Skeletal muscle cell (primary cell): ENCODE measurements around the gene U2AF1.
"Not testable (repeated sequence)": the region's sequence is repeated elsewhere in the genome, so short reads cannot be mapped to it uniquely, and the experiment has no call there.

Source experiments
- DNase-seq: peaks from one replicate; pipeline ENCODE4 v3.0.0-alpha.2; 2010; ENCODE audit warnings: low read depth
- H3K4me3 ChIP-seq: 2 replicates; pipeline ENCODE4 v1.5.1; 2011; ENCODE audit warnings: low read depth, mild to moderate bottlenecking, control low read depth, low read length, moderate library complexity

The U2AF1 gene, protein sequence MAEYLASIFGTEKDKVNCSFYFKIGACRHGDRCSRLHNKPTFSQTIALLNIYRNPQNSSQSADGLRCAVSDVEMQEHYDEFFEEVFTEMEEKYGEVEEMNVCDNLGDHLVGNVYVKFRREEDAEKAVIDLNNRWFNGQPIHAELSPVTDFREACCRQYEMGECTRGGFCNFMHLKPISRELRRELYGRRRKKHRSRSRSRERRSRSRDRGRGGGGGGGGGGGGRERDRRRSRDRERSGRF

DNA sequence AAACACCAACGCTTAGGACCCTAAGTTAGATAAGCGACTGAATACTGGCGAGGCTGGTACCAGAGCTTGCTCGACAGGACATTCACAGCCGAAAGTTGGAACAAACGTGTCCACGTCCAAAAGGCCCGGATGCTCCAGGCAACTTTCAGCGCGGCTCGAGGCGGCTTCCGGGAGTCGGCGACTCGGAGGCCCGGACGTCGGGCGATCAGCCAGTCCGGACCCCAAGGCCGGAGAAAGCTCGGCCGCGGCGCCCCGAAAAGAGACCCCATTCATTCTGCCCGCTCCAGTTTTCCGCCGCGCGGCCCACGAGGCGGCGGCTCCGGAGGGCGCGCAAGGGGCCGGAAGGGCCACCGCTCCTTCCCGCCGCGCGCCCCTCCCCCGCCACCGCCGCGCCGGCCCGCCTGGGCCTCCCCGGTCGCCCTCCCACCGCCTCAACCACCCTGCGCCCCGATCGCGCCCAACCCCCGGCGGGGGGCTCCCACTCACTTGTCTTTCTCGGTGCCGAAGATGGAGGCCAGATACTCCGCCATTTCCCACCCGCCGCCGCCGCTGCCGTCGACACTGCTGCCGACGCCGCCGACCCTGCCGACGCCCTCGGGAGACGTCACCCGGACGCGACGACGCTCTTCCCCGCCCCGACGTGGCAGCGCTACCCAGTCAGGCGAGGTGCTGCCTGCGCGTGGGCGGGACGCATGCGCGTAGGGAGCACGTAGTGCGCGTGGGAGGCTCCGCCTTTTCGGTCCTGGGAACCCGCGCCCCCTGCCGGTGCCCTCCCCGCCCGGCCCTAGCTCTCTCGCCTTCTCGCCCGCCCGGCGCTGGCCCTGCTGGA is at the start of gene U2AF1:
Gene U2AF1 (minus strand): TSS at position 606 of the 829 bp plus-strand sequence. CDS start 76 bp downstream, at position 530.
- DNase-seq, result not testable (repeated sequence)
- H3K4me3 ChIP-seq, result peak within 1 kb of the TSS; percentile 44

DNA sequence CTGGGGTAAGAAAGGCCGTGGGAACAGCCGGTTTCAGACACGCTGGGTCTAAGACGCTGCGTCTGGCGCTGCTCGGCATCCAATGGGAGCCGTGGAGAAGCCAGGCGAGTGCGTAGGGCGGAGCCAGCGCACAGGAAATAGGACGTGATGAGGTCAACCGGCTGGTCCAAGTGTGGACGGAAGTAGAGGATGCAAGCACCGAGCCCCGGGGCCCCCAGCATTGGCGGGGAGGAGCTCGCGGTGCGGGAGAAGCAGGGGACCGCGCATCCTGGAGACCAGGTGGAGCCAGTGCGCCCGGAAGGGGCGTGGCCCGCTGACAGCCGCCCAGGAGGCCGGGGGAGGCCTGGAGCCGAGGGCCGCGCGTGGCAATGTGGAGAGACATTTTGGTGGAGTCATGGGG is 46.2 kb upstream of the U2AF1 start:
- DNase-seq, H3K4me3 ChIP-seq: not testable (repeated sequence)

DNA sequence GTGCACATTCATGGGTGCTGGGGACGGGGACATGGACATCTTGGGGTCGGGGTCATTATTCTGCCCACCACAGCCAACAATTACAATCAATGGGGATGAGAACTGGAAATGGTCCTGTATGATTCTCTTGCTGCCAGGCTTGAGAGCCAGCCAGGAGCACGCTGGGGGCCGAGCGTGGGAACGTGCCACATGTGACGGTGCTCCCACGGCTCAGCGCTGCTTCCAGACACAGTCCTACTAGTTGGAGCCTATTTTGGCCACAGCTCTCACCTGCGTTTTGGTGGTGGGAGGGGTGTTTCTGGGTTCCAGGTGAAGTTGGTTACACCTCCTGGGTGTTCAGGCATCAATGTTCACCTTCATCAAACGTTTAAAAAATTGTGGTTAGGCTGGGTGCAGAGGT is 42.0 kb upstream of the U2AF1 start:
- not testable (repeated sequence) for H3K4me3 ChIP-seq, DNase-seq

DNA sequence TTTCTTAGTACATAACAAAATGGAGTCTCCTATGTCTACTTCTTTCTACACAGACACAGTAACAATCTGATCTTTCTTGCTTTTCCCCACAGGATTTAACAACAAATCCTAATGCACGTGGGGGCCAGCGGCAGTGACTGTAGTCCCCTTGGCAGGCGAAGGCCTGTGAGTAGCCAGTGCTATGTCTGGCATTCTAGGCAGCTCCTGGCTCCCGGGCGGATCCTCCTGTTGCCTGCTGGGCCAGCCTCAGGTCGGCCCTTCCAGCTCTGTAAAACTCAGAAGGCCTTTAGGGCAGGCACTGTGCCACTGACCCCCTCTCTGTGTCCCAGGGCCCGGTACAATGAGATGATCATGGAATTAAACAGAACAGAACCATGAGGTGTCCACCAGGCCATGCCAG is 40.6 kb upstream of the U2AF1 start:
- not testable (repeated sequence) for H3K4me3 ChIP-seq, DNase-seq

GRCh38 chr21:43146637-43147036 is 39.3 kb upstream of the U2AF1 start:
- not testable (repeated sequence) for H3K4me3 ChIP-seq, DNase-seq

DNA sequence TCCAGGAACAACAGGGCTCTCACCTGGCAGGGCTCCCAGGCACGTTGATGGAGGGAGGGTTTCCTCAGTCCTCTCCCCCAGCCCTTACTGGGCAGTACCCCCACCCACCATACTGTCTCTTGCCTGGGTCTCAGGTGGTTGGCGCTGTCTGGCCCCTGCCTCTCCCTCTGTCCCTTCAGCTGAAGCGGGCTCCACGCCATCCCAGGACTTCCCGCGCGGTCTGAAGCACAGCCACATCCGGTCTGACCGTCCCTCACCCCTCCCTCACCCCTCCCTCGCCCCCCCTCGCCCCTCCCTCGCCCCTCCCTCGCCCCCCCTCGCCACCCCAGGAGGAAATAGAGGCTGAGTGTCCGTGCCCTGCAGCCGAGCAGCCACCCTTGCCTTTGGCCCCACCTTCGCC is 34.0 kb upstream of the U2AF1 start:
- DNase-seq, H3K4me3 ChIP-seq: not testable (repeated sequence)

- H3K4me3 ChIP-seq, DNase-seq: not testable (repeated sequence)
These were observed 31.6 kb upstream of the U2AF1 start for GRCh38 chr21:43138944-43139343.

DNA sequence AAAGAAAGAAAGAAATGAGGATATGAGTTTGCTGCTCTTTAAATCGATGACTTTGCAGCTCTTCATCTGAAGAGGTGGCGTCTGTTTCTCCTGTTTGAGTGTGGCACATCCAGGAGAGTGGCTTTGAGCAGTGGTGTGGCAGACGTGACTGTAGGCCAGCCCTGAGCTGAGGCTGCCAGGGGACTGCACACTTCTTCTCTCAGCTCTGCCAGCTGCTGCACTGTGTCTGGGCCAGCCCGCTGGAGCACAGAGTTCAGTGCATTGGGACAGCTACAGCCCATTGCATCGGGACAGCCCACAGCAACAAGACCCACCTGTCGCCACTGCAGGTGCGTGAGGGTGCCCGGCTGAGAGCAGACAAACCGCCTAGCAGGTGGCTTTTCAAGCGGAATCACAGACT is 27.1 kb upstream of the U2AF1 start:
- DNase-seq, H3K4me3 ChIP-seq: not testable (repeated sequence)

DNA sequence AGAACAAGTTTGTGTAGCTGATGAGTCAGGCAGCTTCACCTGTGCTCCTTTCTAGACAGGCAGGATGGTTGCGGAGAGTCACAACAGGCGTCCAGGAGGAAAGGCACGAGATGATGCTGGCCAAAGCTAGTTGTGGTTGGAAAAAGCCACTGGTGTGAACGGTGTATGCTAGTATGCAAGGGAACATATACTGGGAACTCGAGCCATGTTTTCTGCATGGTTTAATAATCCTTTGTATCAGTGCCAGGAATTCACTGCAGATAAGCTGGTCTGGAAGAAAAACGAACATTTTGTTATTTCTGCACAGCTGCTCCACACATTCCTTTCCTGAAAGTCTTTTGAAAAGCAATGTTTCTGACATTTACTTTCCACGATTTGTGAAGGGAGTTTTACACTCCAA is 22.7 kb upstream of the U2AF1 start:
- DNase-seq, H3K4me3 ChIP-seq: not testable (repeated sequence)

GRCh38 chr21:43115956-43116355 is 8.6 kb upstream of the U2AF1 start:
- not testable (repeated sequence) for H3K4me3 ChIP-seq, DNase-seq

GRCh38 chr21:43114483-43114882 is 7.1 kb upstream of the U2AF1 start:
- not testable (repeated sequence) for H3K4me3 ChIP-seq, DNase-seq

- DNase-seq, H3K4me3 ChIP-seq: not testable (repeated sequence)
These were observed 1.6 kb upstream of the U2AF1 start for GRCh38 chr21:43109006-43109405.

GRCh38 chr21:43108177-43108576 is 807 bp upstream of the U2AF1 start:
- not testable (repeated sequence) for H3K4me3 ChIP-seq, DNase-seq

- H3K4me3 ChIP-seq, DNase-seq: not testable (repeated sequence)
These were observed 396 bp upstream of the U2AF1 start for GRCh38 chr21:43107794-43108137.

- not testable (repeated sequence) for DNase-seq, H3K4me3 ChIP-seq
These were observed 2.7 kb downstream of the U2AF1 start for GRCh38 chr21:43104642-43105041.

DNA sequence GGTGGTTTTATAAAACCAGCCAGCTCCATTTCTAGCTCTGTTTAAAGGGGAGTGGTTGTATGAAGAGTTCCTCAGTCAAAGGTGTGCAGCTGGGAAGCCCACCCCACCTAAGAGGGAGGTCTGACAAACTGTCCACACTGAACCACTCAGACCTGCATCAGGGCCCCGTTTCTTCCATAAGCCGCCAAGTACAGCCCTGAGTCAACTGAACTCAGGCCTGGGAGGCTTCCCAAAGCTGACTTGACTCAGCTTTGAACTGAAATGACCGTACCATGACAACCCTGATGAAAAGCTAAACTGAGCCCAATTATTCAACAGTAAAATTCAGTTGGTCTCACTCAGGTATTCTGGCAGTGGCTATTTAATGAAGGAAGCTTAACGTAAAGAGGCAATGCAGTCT is 5.1 kb downstream of the U2AF1 start:
- DNase-seq, result not testable (repeated sequence)

GRCh38 chr21:43101676-43102075 is 5.7 kb downstream of the U2AF1 start:
- DNase-seq, H3K4me3 ChIP-seq: not testable (repeated sequence)

More for the DNA sequence above, 5.1 kb downstream of the U2AF1 start:
- H3K4me3 ChIP-seq, result not testable (repeated sequence)

DNA sequence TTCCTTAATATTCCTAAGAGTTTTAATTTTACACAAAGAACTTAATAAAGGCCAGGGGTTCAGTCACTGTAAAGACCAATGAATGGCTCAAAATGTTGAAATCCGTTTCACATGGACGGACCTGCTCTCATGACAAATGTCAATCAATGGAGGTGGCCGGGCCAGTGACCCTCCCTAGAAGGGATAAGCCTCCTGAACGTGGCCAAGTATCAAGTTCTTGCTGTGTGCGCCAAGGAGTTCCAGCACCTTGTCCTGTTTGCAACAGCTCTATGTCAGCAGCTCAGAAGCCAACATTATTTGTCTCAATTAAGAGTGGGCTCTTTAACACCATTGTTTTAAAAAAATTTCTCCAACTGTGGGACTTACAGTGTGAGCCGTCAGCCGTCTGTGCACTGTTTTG is 6.4 kb downstream of the U2AF1 start:
- not testable (repeated sequence) for H3K4me3 ChIP-seq, DNase-seq

- DNase-seq, H3K4me3 ChIP-seq: not testable (repeated sequence)
These were observed 15.3 kb downstream of the U2AF1 start for GRCh38 chr21:43091979-43092614.

GRCh38 chr21:43090947-43091346 is 16.4 kb downstream of the U2AF1 start:
- DNase-seq, result not testable (repeated sequence)

More at GRCh38 chr21:43090947-43091346, 16.4 kb downstream of the U2AF1 start:
- not testable (repeated sequence) for H3K4me3 ChIP-seq
